IMR-90 (cell line): Measurements from ENCODE around the gene LAMA2.

Experiments used
- CEBPB ChIP-seq: IDR thresholded peaks from 2 replicates; pipeline ENCODE4 v1.6.1; 2012; ENCODE audit warnings: low read depth, low read length, improper control_type of control experiment
- CHD1 ChIP-seq: IDR thresholded peaks from 2 replicates; pipeline ENCODE4 v1.6.1; 2012; ENCODE audit warnings: low read depth, low read length, improper control_type of control experiment
- CTCF ChIP-seq: conservative IDR thresholded peaks from 2 replicates; pipeline ENCODE4 v1.5.1; 2012; ENCODE audit warnings: mild to moderate bottlenecking, low read depth, low read length, improper control_type of control experiment
- FOS ChIP-seq: fragments of 150-350 bp; IDR thresholded peaks from 2 replicates; pipeline ENCODE4 v1.6.1; 2016; ENCODE audit warnings: low read depth, low read length
- MAFK ChIP-seq: IDR thresholded peaks from 2 replicates; pipeline ENCODE4 v1.6.1; 2012; ENCODE audit warnings: low read depth, low read length, improper control_type of control experiment
- POLR2A ChIP-seq: IDR thresholded peaks from 2 replicates; pipeline ENCODE4 v1.6.1; 2012; ENCODE audit warnings: mild to moderate bottlenecking, low read depth, low read length
- RAD21 ChIP-seq: IDR thresholded peaks from 2 replicates; pipeline ENCODE4 v1.6.1; 2012; ENCODE audit warnings: low read length, improper control_type of control experiment
- SMC3 ChIP-seq: fragments of 150-350 bp; IDR thresholded peaks from 2 replicates; pipeline ENCODE4 v1.6.1; 2016; ENCODE audit warnings: low read depth, mild to moderate bottlenecking, antibody characterized with exemption, low read length, moderate library complexity

DNA sequence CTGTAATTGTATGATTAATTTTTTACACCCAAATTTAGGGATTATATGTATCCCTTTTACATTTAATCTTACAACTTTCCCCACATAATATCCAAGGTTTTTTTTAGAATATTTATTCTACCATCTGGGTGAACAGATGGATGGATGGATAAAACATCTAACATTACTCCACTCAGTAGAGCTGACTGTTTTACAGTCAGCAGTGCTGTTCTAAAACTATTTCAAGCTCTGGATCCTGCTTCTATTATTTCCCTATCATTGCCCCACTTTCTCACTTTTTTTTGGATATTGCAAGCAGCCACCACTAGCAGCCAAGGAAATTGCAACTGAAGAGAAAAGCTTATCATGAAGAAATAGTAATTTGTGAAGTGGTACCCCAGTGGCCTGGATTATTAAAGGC, 653.3 kb downstream of the LAMA2 start:
- TF ChIP-seq CHD1 (no peak), CTCF (no peak), POLR2A (no peak), MAFK (no peak), RAD21 (no peak), FOS (no peak), CEBPB (no peak), SMC3 (no peak)
